ENCODE data around the gene C2orf92.
"Not testable (repeated sequence)": the region's sequence is repeated elsewhere in the genome, so short reads cannot be mapped to it uniquely, and the experiment has no call there.

Gene C2orf92

GRCh38 chr2:97695744-97696143 lies 26.2 kb downstream of the C2orf92 start:
- DNase-seq = no peak

GRCh38 chr2:97697252-97698235 lies 28.0 kb downstream of the C2orf92 start:
- peak; percentile 78 for DNase-seq

- no peak for DNase-seq
Observed at GRCh38 chr2:97698530-97698929, 29.0 kb downstream of the C2orf92 start.

GRCh38 chr2:97699765-97700444 lies 30.4 kb downstream of the C2orf92 start:
- DNase-seq = peak; percentile 72

DNA sequence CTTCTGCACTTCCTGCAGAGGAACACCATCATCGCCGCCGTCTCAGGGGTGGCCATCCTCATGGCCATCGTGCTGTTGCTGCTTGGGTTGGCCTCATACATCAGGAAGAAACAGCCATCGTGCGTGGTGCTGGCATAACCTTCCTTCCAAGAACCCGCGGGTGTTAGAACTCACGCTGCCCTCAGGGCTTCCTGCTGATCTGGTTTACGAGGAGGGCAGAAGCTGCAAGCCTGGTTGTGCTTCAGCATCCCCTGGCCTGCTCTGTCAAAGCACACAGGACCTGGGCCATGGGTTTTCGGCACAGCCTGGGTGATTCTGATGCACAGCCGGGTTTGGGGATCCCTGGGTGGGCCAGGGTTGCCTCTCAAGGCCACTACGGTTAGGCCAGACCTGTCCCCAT lies 31.7 kb downstream of the C2orf92 start:
- DNase-seq = no peak

DNA sequence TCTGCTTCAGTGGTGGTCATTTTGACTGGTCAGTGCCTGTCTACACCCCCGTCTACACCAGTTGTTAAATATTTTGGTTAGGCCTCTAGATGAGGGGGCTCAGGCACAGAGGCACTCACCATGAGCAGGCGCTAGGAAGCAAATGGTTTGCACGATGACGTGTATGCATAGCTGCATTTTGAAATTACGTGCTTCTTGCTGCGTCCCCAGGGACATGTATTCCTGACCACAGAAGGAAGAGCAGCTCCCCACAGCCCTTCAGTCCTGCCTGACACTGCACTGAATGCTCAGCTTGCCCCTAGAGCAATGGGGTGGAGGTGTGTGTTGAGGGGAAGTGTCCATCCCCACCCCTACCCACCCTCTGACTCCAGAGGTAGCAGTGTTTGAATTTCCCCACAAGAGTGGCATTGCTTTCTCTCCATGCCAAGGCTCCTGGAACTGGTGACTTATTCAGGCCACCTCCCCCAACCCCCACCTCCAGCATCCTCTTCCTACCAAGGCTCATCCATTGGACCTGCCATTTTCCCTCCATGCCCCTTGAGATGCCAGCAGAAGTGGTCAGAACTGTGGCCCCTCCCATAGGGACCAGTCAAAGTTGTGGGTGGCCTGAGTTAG lies 32.4 kb downstream of the C2orf92 start:
- DNase-seq = no peak

DNA sequence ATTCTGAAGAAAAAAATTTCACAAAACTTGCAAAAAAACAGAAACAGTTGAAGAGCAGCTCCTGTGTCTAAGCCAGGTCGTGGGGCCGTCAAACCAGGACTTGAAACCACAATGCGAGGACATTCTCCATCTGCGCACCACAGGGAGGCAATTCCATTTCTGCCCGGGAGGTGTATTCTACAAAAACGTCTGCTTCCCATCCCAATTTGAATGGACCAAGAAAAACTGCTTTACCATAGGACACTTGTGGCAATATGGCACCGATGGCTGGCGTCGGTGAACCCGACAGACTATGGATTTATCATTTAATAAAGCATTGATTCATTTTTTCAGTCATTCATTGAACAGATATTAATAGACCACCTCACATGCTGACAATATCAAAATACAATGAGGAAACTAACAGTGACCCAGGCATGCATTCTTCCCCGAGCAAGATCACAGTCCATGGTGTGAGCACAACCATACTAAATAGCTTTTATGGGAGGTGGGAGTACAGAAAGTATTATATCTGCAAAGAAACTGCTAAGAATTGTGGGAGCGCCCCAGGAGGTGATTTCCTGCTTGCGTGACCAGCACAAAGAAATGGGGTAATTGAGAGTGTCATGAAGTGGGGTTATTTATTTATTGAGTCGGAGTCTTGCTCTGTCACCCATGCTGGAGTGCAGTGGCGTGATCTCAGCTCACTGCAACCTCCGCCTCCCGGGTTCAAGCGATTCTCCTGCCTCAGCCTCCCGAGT lies 33.4 kb downstream of the C2orf92 start:
- DNase-seq = no peak

GRCh38 chr2:97703741-97704140 lies 34.2 kb downstream of the C2orf92 start:
- no peak for DNase-seq

GRCh38 chr2:97704989-97705388 lies 35.5 kb downstream of the C2orf92 start:
- no peak for DNase-seq

GRCh38 chr2:97706112-97706511 lies 36.6 kb downstream of the C2orf92 start:
- no peak for DNase-seq

- no peak for DNase-seq
Observed at GRCh38 chr2:97706708-97707345, 37.3 kb downstream of the C2orf92 start.

DNA sequence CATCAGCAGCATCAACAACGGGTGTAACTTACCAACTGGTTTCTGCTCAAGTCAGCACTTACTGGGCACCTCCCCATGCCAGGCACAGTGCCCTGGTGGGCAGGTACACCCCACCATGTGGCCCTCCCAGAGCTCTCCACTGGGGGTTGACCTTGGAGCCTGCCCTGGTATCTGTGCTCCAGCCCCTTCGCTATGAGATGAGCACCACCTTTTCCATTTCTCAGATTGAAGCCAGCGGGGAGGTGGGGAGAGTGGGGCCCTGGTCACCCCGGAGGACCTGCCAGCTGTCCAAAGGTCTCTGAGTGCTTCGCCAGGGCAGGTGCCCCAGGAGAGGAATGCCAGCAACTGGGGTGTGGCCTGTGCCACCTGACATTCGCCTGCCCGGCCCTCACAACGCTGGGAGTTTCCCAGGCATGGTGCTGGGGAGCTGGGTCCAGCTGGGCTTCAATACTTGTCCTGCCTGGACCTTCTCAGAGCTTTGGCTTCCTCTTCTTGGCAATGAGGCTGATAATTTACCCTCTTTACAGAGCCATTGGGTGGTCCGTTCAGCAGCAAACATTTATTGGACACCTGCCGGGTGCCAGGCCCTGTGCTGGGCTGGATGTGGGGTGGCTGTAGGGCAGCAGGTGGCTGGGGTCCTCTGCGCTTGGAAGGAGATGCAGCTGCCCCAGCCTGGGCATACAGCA lies 38.0 kb downstream of the C2orf92 start:
- DNase-seq = no peak

DNA sequence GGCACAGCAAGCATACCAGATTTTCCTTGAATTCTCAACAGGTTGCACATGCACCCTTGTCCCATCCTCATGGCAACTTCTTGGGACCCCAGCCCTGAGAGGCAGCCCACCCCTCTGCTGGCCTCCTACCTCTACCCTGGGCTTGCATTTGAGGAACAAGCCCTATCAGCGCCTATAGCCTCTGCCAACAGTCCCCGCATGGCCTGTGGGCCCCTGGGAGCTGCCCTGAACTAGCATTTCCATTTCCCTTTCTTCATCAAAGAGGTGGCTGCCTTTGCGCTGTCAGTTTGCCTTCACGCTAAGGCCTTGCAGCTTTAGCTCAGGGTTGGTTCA lies 38.5 kb downstream of the C2orf92 start:
- no peak for DNase-seq

DNA sequence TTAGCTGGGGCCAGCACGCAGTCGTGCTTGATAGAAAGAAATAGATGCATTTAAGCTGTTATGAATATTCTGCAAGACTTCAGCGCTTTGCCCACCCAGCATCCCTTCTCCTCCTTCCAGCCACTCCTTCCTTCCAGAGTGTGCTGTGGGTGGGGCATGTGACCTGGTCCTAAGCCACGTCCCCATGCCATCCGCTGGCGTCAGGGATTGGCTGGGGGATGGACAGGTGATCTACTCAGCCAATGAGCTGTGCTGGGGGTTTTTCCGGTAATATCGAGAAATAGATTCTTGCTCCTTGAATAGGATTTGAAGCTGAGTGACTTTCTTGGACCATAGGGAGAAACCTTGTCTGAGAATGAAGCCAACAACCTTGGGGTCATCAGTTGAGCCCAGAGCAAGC lies 39.1 kb downstream of the C2orf92 start:
- DNase-seq = no peak

GRCh38 chr2:97711394-97711711 lies 41.8 kb downstream of the C2orf92 start:
- DNase-seq = no peak

DNA sequence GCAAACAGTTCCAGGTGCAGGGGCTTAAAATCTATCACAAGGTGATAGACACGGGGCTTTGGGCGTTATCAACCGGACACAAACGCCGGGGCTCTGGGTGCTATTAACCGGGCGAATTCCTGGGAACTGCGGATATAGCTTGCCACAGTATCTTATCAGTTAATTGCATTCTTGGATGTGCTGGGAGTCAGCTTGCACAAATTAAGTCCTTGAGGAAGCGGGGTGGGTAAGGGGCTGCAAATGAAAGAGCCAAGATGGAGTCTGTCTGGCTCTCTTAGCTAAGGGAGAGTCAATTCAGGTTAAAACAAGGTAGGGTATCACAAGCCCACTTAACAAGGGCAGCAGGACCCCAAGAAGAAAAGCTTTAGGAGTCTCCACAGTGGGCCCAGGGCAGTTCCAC lies 42.7 kb downstream of the C2orf92 start:
- not testable (repeated sequence) for DNase-seq

GRCh38 chr2:97712693-97713295 lies 43.3 kb downstream of the C2orf92 start:
- DNase-seq = no peak

DNA sequence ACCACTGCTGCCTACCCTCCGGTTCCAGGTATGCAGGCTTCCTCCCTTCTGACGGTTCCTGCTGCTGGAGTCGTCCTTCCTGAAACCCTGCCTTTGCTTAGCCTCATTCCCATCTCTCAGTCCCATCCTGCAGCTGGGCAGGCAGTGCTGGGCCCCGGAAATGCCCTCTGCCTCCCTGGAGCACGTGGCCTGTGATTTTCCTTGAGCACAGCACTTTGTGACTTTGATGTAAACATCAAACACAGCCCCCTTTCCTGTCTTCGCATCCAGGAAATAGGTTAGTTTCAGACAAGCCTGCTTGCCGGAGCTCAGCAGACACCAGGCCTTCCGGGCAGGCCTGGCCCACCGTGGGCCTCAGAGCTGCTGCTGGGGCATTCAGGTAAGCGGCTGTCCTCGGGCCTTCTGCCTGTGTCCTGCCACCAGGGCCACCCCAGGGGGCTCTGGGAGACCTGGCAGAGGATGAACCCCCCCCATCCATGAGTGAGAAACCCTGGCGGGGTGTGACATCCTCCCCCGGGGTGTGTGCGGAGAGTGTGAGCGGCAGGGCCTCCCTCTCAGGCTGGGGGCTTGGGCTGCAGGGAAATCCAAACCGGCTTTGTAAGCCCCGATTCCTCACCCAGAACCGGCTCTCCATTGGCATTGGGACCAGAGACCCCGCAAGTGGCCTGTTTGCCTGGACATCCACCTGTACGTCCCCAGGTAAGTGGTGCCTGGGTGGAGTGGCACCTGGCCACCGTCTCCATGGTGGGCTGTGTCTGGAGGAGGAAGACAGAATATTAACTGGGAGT lies 44.0 kb downstream of the C2orf92 start, which contains the start of gene ZAP70:
TSS of gene ZAP70 (plus strand) at position 281 of the 788 bp plus-strand sequence. CDS start 10,461 bp downstream, outside the sequence.
- DNase-seq = no peak

DNA sequence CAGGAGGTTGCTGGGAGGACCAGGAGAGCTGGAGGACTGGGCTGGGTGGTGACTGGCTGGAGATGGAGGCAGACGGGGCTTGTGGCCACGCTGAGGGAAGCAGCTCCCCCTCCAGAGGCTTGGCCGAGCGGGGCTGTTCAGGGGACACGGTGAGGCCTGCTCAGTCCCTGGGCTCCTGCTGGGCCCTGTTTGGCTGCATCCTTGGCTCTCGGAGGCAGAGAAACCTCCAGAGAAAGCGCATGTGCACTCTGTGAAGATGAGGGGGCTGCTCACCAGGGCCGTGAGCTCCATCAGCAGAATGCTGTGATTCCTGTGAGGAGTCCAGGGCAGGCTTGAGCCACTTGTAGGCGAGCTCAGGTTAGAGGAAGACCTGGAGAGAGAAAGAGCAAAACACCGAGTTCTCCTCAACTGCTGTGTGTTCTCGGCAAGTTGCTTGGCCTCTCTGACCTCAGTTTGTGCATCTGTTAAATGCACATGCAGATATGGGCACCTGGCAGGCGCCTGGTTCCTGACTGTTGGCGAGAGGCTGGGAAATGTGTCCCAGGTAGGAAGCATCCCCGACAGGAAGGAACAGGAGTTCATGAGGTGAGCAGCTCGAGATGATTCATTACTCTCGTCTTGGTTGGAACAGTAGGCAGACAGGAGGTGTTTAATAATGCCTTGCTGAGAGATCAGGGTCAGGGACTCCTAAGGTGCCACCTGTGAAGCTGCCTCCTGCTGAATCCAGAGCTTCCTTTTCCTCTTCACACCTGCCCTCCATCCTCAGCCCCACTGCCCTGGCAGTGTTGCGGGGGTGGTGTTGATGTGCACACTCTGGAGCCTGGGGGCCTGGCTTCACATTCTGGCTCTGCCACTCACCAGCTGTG lies 44.8 kb downstream of the C2orf92 start:
- no peak for DNase-seq

Data from NCI-H82 (cell line).